GM23338 (cell line): ENCODE data around the gene XYLT1. TPM values are rescaled to one million over a fixed set of nuclear protein-coding genes. Genes with fewer than 3 reads are reported as not detected.

Experiments
- ATAC-seq: fragments of 200-7000 bp; cut with Tn5 transposase; 3 replicates; pipeline ENCODE4 v1.9.1; 2020
- DNase-seq: peaks from one replicate; pipeline ENCODE4 v3.0.0-alpha.2; 2015; ENCODE audit warnings: low spot score
- H2AFZ ChIP-seq: fragments of 200-600 bp; sonication (generic); 2 replicates; pipeline ENCODE4 v1.8.0; 2016; ENCODE audit warnings: antibody characterized with exemption, mild to moderate bottlenecking, moderate library complexity
- H3F3A ChIP-seq: fragments of 200-600 bp; sonication (generic); replicated peaks from 2 replicates; pipeline ENCODE4 v1.8.0; 2017; ENCODE audit warnings: antibody characterized with exemption, mixed run types, low read depth
- H3K27ac ChIP-seq: fragments of 200-600 bp; sonication (generic); 2 replicates; pipeline ENCODE4 v1.6.1; 2016; ENCODE audit warnings: low read depth
- H3K27me3 ChIP-seq: fragments of 200-600 bp; sonication (generic); 2 replicates; pipeline ENCODE4 v1.8.0; 2016; ENCODE audit warnings: mild to moderate bottlenecking, mixed run types, moderate library complexity; ENCODE audit not compliant: insufficient read depth
- H3K36me3 ChIP-seq: fragments of 200-600 bp; sonication (generic); 2 replicates; pipeline ENCODE4 v1.8.0; 2016; ENCODE audit warnings: mild to moderate bottlenecking; ENCODE audit not compliant: insufficient read depth
- H3K4me1 ChIP-seq: fragments of 200-600 bp; sonication (generic); 2 replicates; pipeline ENCODE4 v1.8.0; 2016; ENCODE audit warnings: mild to moderate bottlenecking, moderate library complexity; ENCODE audit not compliant: insufficient read depth
- H3K4me2 ChIP-seq: fragments of 200-600 bp; sonication (generic); 2 replicates; pipeline ENCODE4 v1.7.1; 2017; ENCODE audit warnings: mixed run types
- H3K4me3 ChIP-seq: fragments of 200-600 bp; sonication (generic); 2 replicates; pipeline ENCODE4 v1.6.1; 2016; ENCODE audit warnings: mixed run types
- H3K79me2 ChIP-seq: fragments of 200-600 bp; sonication (generic); replicated peaks from 2 replicates; pipeline ENCODE4 v1.8.0; 2017; ENCODE audit warnings: mild to moderate bottlenecking; ENCODE audit not compliant: insufficient read depth
- H3K9me2 ChIP-seq: fragments of 200-600 bp; sonication (generic); 2 replicates; pipeline ENCODE4 v1.8.0; 2017; ENCODE audit not compliant: insufficient read depth
- H4K20me1 ChIP-seq: fragments of 200-600 bp; sonication (generic); replicated peaks from 2 replicates; pipeline ENCODE4 v1.8.0; 2017; ENCODE audit warnings: mild to moderate bottlenecking; ENCODE audit not compliant: insufficient read depth
- H3K27ac Mint-ChIP-seq: 2 replicates; pipeline ENCODE4 v1.8.0; 2020; ENCODE audit warnings: inconsistent platforms, mild to moderate bottlenecking, moderate library complexity, mixed read lengths
- H3K27me3 Mint-ChIP-seq: 3 replicates; pipeline ENCODE4 v1.8.0; 2022; ENCODE audit warnings: low read depth, mild to moderate bottlenecking, moderate library complexity, mixed read lengths, inconsistent platforms; ENCODE audit not compliant: insufficient read depth, poor library complexity
- H3K36me3 Mint-ChIP-seq: 3 replicates; pipeline ENCODE4 v1.8.0; 2021; ENCODE audit warnings: low read depth, mild to moderate bottlenecking, inconsistent platforms, moderate library complexity, mixed read lengths
- H3K4me1 Mint-ChIP-seq: 3 replicates; pipeline ENCODE4 v1.8.0; 2020; ENCODE audit warnings: mild to moderate bottlenecking, inconsistent platforms, mixed read lengths
- H3K4me3 Mint-ChIP-seq: 3 replicates; pipeline ENCODE4 v1.8.0; 2021; ENCODE audit warnings: moderate library complexity, mild to moderate bottlenecking, inconsistent platforms, mixed read lengths
- H3K9me3 Mint-ChIP-seq: 3 replicates; pipeline ENCODE4 v1.8.0; 2020; ENCODE audit warnings: moderate library complexity, mild to moderate bottlenecking, inconsistent platforms, mixed read lengths
- CREB1 ChIP-seq: fragments of 250-450 bp; sonication (Bioruptor Pico); IDR thresholded peaks from 2 replicates; pipeline ENCODE4 v1.5.0; 2020; ENCODE audit warnings: low read depth, mild to moderate bottlenecking, moderate library complexity
- ETS1 ChIP-seq: IDR thresholded peaks from 2 replicates; pipeline ENCODE4 v1.6.1; 2016; ENCODE audit warnings: antibody characterized with exemption
- EZH2 ChIP-seq: fragments of 200-600 bp; sonication (generic); IDR thresholded peaks from one replicate; pipeline ENCODE4 v1.8.0; 2017; ENCODE audit warnings: antibody characterized with exemption, mild to moderate bottlenecking, low read depth; ENCODE audit not compliant: unreplicated experiment
- EZH2phosphoT487 ChIP-seq: fragments of 200-600 bp; sonication (generic); IDR thresholded peaks from one replicate; pipeline ENCODE4 v1.8.1; 2018; ENCODE audit warnings: antibody characterized with exemption; ENCODE audit not compliant: unreplicated experiment
- JUNB ChIP-seq: IDR thresholded peaks from one replicate; pipeline ENCODE4 v1.6.1; 2016; ENCODE audit warnings: antibody characterized with exemption; ENCODE audit not compliant: unreplicated experiment
- NANOG ChIP-seq: IDR thresholded peaks from 2 replicates; pipeline ENCODE4 v1.6.1; 2016; ENCODE audit warnings: antibody characterized with exemption, borderline replicate concordance
- POLR2AphosphoS5 ChIP-seq: IDR thresholded peaks from 2 replicates; pipeline ENCODE4 v1.6.1; 2016; ENCODE audit warnings: antibody characterized with exemption, low read depth
- REST ChIP-seq: IDR thresholded peaks from one replicate; pipeline ENCODE4 v1.6.1; 2018; ENCODE audit warnings: antibody characterized with exemption; ENCODE audit not compliant: unreplicated experiment
- STAT1 ChIP-seq: IDR thresholded peaks from one replicate; pipeline ENCODE4 v1.6.1; 2016; ENCODE audit warnings: antibody characterized with exemption; ENCODE audit not compliant: unreplicated experiment
- ZNF114 ChIP-seq: fragments of 250-450 bp; sonication (Bioruptor Pico); IDR thresholded peaks from 2 replicates; pipeline ENCODE4 v1.5.0; 2020; ENCODE audit warnings: mild to moderate bottlenecking, moderate library complexity
- ZNF331 ChIP-seq: fragments of 250-450 bp; sonication (Bioruptor Pico); IDR thresholded peaks from 2 replicates; pipeline ENCODE4 v1.5.0; 2020; ENCODE audit warnings: low read depth, mild to moderate bottlenecking, moderate library complexity
- ZNF462 ChIP-seq: fragments of 250-450 bp; sonication (Bioruptor Pico); IDR thresholded peaks from 2 replicates; pipeline ENCODE4 v1.5.0; 2020; ENCODE audit warnings: mild to moderate bottlenecking, moderate library complexity
- polyA plus RNA-seq: library from polyadenylated mRNA; unstranded; fragments of >200 nt; fragmentation: Nextera tagmentation; extraction: Ambion mirVana; gene quantifications from 2 replicates; pipeline ENCODE4 v1.2.1, GENCODE V29; 2016
- total RNA-seq: library from RNA; depleted of rRNA; stranded (reverse); fragments of >200 nt; shearing (Covaris generic); gene quantifications from 2 replicates; pipeline ENCODE4 v1.2.3, GENCODE V29; 2014
- TF ChIP-seq, protein P1 (sequence below), 2 experiments: fragments of 200-600 bp in 1 of 2; sonication (generic) in 1 of 2; conservative IDR thresholded peaks; 2 replicates each; pipeline versions ENCODE4 v1.5.1 to v1.6.1; 2016 to 2017; ENCODE audit warnings: antibody characterized with exemption in 2 of 2, low read depth in 2 of 2, mild to moderate bottlenecking in 2 of 2, moderate library complexity in 1 of 2

XYLT1 gene
- total and polyA plus RNA-seq, 2 experiments from 2014 or later = 3.5 to 24.7 TPM

DNA sequence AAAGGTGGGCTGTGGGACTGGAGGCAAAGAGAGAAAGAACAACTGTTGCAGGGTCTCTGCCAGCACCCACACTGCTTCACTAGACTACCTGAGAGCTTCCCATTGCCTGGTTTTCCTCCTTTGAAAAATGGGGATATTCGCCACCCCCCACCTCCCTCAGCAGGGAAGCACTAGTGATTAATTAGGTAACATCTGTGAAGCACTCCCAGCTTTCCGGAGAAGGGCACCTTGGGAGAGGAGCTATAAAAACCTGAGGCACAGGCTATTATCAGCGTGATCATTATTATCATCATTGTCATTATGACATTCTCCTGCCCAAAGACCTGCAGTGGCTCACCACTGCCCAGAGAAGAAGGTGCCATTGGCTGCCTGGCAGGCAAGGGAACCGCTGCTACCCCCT, 83.5 kb downstream of the XYLT1 start:
- no peaks in the 10 kb centered on the region for H3F3A ChIP-seq
- Mint-ChIP-seq H3K27ac (no peak overlapping the region), H3K4me1 (peaks cover 91% of the 10 kb centered on the region), H3K36me3 (peaks cover 2% of the 10 kb centered on the region; the same call in 1 of the 3 replicates), H3K27me3 (peaks cover 10% of the 10 kb centered on the region), H3K4me3 (no peak overlapping the region), H3K9me3 (no peaks in the 10 kb centered on the region)
- no peaks in the 10 kb centered on the region for H3K27me3 ChIP-seq
- no peaks in the 10 kb centered on the region for H3K36me3 ChIP-seq
- peaks cover 94% of the 10 kb centered on the region for H3K4me1 ChIP-seq
- no peak for TF ChIP-seq ZNF462 (CRISPR knock-in tag)
- TF ChIP-seq ZNF114 (CRISPR knock-in tag) = no peak
- TF ChIP-seq EZH2phosphoT487 = no peak
- no peak for TF ChIP-seq POLR2AphosphoS5
- no peak for TF ChIP-seq REST
- TF ChIP-seq EZH2 = no peak
- TF ChIP-seq NANOG = no peak
- TF ChIP-seq ETS1 = no peak
- TF ChIP-seq STAT1 = no peak
- TF ChIP-seq JUNB = no peak
- no peak for TF ChIP-seq ZNF331 (CRISPR knock-in tag)
- TF ChIP-seq, protein P1, sequence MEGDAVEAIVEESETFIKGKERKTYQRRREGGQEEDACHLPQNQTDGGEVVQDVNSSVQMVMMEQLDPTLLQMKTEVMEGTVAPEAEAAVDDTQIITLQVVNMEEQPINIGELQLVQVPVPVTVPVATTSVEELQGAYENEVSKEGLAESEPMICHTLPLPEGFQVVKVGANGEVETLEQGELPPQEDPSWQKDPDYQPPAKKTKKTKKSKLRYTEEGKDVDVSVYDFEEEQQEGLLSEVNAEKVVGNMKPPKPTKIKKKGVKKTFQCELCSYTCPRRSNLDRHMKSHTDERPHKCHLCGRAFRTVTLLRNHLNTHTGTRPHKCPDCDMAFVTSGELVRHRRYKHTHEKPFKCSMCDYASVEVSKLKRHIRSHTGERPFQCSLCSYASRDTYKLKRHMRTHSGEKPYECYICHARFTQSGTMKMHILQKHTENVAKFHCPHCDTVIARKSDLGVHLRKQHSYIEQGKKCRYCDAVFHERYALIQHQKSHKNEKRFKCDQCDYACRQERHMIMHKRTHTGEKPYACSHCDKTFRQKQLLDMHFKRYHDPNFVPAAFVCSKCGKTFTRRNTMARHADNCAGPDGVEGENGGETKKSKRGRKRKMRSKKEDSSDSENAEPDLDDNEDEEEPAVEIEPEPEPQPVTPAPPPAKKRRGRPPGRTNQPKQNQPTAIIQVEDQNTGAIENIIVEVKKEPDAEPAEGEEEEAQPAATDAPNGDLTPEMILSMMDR (conservative IDR thresholded peaks at IDR 0.05; ENCODE audit: low read depth in 2 of 2) = no peak
- TF ChIP-seq CREB1 (CRISPR knock-in tag) = no peak
- no peak overlapping the region for H2AFZ ChIP-seq
- no peak overlapping the region for H3K4me3 ChIP-seq
- no peaks in the 10 kb centered on the region for H4K20me1 ChIP-seq
- H3K9me2 ChIP-seq = no peaks in the 10 kb centered on the region; the same call in 1 of the 2 replicates
- DNase-seq = no peak
- peaks cover 81% of the 10 kb centered on the region for H3K79me2 ChIP-seq
- no peak overlapping the region for H3K27ac ChIP-seq
- peak overlapping the region; percentile 66 for H3K4me2 ChIP-seq
- ATAC-seq = no peak
